ENCODE data around the gene DOCK11.

Gene DOCK11

GRCh38 chrX:118726887-118727685 lies 231.5 kb downstream of the DOCK11 start, which contains the start of gene IL13RA1:
IL13RA1 (plus strand) TSS chrX:118727606; CDS start chrX:118727639, 33 bp downstream.
- no peaks in the 10 kb centered on the region for H3K36me3 ChIP-seq (ENCODE audit: insufficient read depth, low read length)
- DNase-seq (no peak), ATAC-seq (ENCODE audit: insufficient read depth, low read depth) (no peak)
- no peaks in the 10 kb centered on the region for H3K4me1 ChIP-seq (ENCODE audit: insufficient read depth, low read length)
- no peak within 1 kb of the TSS for H2AFZ ChIP-seq (ENCODE audit: low read depth, low read length)
- TF ChIP-seq EZH2 (IDR thresholded peaks at IDR 0.05; ENCODE audit: borderline replicate concordance, low read depth, low read length, severe bottlenecking): no peak
- TF ChIP-seq CTCF (IDR thresholded peaks at IDR 0.05; ENCODE audit: borderline replicate concordance, extremely low read depth, low read length, poor library complexity, severe bottlenecking): no peak
- no peak within 1 kb of the TSS for H3K4me2 ChIP-seq (ENCODE audit: insufficient read depth, low read length)
- no peaks in the 10 kb centered on the region for H3K79me2 ChIP-seq (ENCODE audit: insufficient read depth, low read length)
- no peak within 1 kb of the TSS for H3K4me3 ChIP-seq (ENCODE audit: low read depth in 1 of 2, low read length in 2 of 2)
- no peak within 1 kb of the TSS for H3K27ac ChIP-seq (ENCODE audit: low read length)
- H3K9ac ChIP-seq (ENCODE audit: low read depth, low read length): no peak within 1 kb of the TSS
- no peaks in the 10 kb centered on the region for H3K27me3 ChIP-seq (ENCODE audit: insufficient read depth, low read length, poor library complexity)
- no peaks in the 10 kb centered on the region for H4K20me1 ChIP-seq (ENCODE audit: insufficient read depth, low read length)
- H3K9me3 ChIP-seq (ENCODE audit: insufficient read depth, low read length, severe bottlenecking): no peaks in the 10 kb centered on the region

GRCh38 chrX:118727686-118728339 lies 232.2 kb downstream of the DOCK11 start:
- Histone ChIP-seq H3K27me3 (ENCODE audit: insufficient read depth, low read length, poor library complexity) (no peaks in the 10 kb centered on the region), H3K36me3 (ENCODE audit: insufficient read depth, low read length) (no peaks in the 10 kb centered on the region), H3K9me3 (ENCODE audit: insufficient read depth, low read length, severe bottlenecking) (no peaks in the 10 kb centered on the region), H4K20me1 (ENCODE audit: insufficient read depth, low read length) (no peaks in the 10 kb centered on the region), H3K9ac (ENCODE audit: low read depth, low read length) (no peak overlapping the region), H2AFZ (ENCODE audit: low read depth, low read length) (no peak overlapping the region), H3K79me2 (ENCODE audit: insufficient read depth, low read length) (no peaks in the 10 kb centered on the region), H3K4me2 (ENCODE audit: insufficient read depth, low read length) (no peak overlapping the region), H3K27ac (ENCODE audit: low read length) (no peak overlapping the region), H3K4me1 (ENCODE audit: insufficient read depth, low read length) (no peaks in the 10 kb centered on the region), H3K4me3 (ENCODE audit: low read depth in 1 of 2, low read length in 2 of 2) (no peak overlapping the region)
- DNase-seq (no peak), ATAC-seq (ENCODE audit: insufficient read depth, low read depth) (no peak)
- TF ChIP-seq EZH2 (IDR thresholded peaks at IDR 0.05; ENCODE audit: borderline replicate concordance, low read depth, low read length, severe bottlenecking) (no peak), CTCF (IDR thresholded peaks at IDR 0.05; ENCODE audit: borderline replicate concordance, extremely low read depth, low read length, poor library complexity, severe bottlenecking) (no peak)

GRCh38 chrX:118729042-118729652 lies 233.5 kb downstream of the DOCK11 start:
- DNase-seq: no peak
- no peaks in the 10 kb centered on the region for H4K20me1 ChIP-seq (ENCODE audit: insufficient read depth, low read length)
- no peak overlapping the region for H2AFZ ChIP-seq (ENCODE audit: low read depth, low read length)
- no peaks in the 10 kb centered on the region for H3K79me2 ChIP-seq (ENCODE audit: insufficient read depth, low read length)
- TF ChIP-seq EZH2 (IDR thresholded peaks at IDR 0.05; ENCODE audit: borderline replicate concordance, low read depth, low read length, severe bottlenecking) (no peak), CTCF (IDR thresholded peaks at IDR 0.05; ENCODE audit: borderline replicate concordance, extremely low read depth, low read length, poor library complexity, severe bottlenecking) (no peak)
- no peaks in the 10 kb centered on the region for H3K4me1 ChIP-seq (ENCODE audit: insufficient read depth, low read length)
- ATAC-seq (ENCODE audit: insufficient read depth, low read depth): no peak
- no peak overlapping the region for H3K27ac ChIP-seq (ENCODE audit: low read length)
- H3K4me3 ChIP-seq (ENCODE audit: low read depth in 1 of 2, low read length in 2 of 2): no peak overlapping the region
- no peak overlapping the region for H3K9ac ChIP-seq (ENCODE audit: low read depth, low read length)
- no peak overlapping the region for H3K4me2 ChIP-seq (ENCODE audit: insufficient read depth, low read length)
- no peaks in the 10 kb centered on the region for H3K27me3 ChIP-seq (ENCODE audit: insufficient read depth, low read length, poor library complexity)
- no peaks in the 10 kb centered on the region for H3K9me3 ChIP-seq (ENCODE audit: insufficient read depth, low read length, severe bottlenecking)
- no peaks in the 10 kb centered on the region for H3K36me3 ChIP-seq (ENCODE audit: insufficient read depth, low read length)

Data from DND-41 (cell line).